ENCODE data around the gene AFF3.

Gene AFF3

GRCh38 chr2:99621774-99622173, 520.6 kb downstream of the AFF3 start:
- Histone ChIP-seq H3K27me3 (ENCODE audit: control insufficient read depth, low read length) (no peaks in the 10 kb centered on the region), H3K4me2 (ENCODE audit: low read length) (no peak overlapping the region), H3K36me3 (ENCODE audit: control insufficient read depth, low read length) (peaks cover 3% of the 10 kb centered on the region; the same call in 1 of the 2 replicates), H3K4me3 (ENCODE audit: low read length) (no peak overlapping the region), H4K20me1 (ENCODE audit: control insufficient read depth, insufficient read depth, low read depth, low read length) (no peaks in the 10 kb centered on the region), H3K9me2 (replicated peaks; ENCODE audit: control insufficient read depth, low read length) (no peaks in the 10 kb centered on the region), H3F3A (ENCODE audit: control insufficient read depth, insufficient read depth) (peaks cover 5% of the 10 kb centered on the region; the same call in 1 of the 2 replicates), H3K79me2 (ENCODE audit: control insufficient read depth, low read length) (no peaks in the 10 kb centered on the region), H3K9me3 (ENCODE audit: control insufficient read depth, insufficient read depth, low read length) (no peaks in the 10 kb centered on the region), H3K27ac (ENCODE audit: low read depth, low read length) (no peak overlapping the region), H3K4me1 (ENCODE audit: control insufficient read depth, low read length) (peaks cover 53% of the 10 kb centered on the region)
- TF ChIP-seq CTCF (IDR thresholded peaks at IDR 0.05; ENCODE audit: low read depth, low read length, poor library complexity, severe bottlenecking) (no peak), EZH2phosphoT487 (IDR thresholded peaks at IDR 0.05; ENCODE audit: borderline replicate concordance, low read length) (no peak)

- Histone ChIP-seq H3K9me2 (replicated peaks; ENCODE audit: control insufficient read depth, low read length) (no peaks in the 10 kb centered on the region), H3K27ac (ENCODE audit: low read depth, low read length) (no peak overlapping the region), H3K27me3 (ENCODE audit: control insufficient read depth, low read length) (no peaks in the 10 kb centered on the region), H3K9me3 (ENCODE audit: control insufficient read depth, insufficient read depth, low read length) (no peaks in the 10 kb centered on the region), H3K4me3 (ENCODE audit: low read length) (no peak overlapping the region), H4K20me1 (ENCODE audit: control insufficient read depth, insufficient read depth, low read depth, low read length) (no peaks in the 10 kb centered on the region), H3K4me2 (ENCODE audit: low read length) (no peak overlapping the region), H3K36me3 (ENCODE audit: control insufficient read depth, low read length) (peaks cover 3% of the 10 kb centered on the region; the same call in 1 of the 2 replicates), H3F3A (ENCODE audit: control insufficient read depth, insufficient read depth) (peaks cover 5% of the 10 kb centered on the region; the same call in 1 of the 2 replicates), H3K4me1 (ENCODE audit: control insufficient read depth, low read length) (peaks cover 46% of the 10 kb centered on the region), H3K79me2 (ENCODE audit: control insufficient read depth, low read length) (no peaks in the 10 kb centered on the region)
- TF ChIP-seq EZH2phosphoT487 (IDR thresholded peaks at IDR 0.05; ENCODE audit: borderline replicate concordance, low read length) (no peak), CTCF (IDR thresholded peaks at IDR 0.05; ENCODE audit: low read depth, low read length, poor library complexity, severe bottlenecking) (no peak)
Measured at GRCh38 chr2:99621106-99621505, 521.3 kb downstream of the AFF3 start.

GRCh38 chr2:99619151-99619550, 523.2 kb downstream of the AFF3 start:
- no peaks in the 10 kb centered on the region for H3K27me3 ChIP-seq (ENCODE audit: control insufficient read depth, low read length)
- no peak overlapping the region for H3K27ac ChIP-seq (ENCODE audit: low read depth, low read length)
- no peak for TF ChIP-seq EZH2phosphoT487 (IDR thresholded peaks at IDR 0.05; ENCODE audit: borderline replicate concordance, low read length)
- no peak for TF ChIP-seq CTCF (IDR thresholded peaks at IDR 0.05; ENCODE audit: low read depth, low read length, poor library complexity, severe bottlenecking)
- no peaks in the 10 kb centered on the region for H3F3A ChIP-seq (ENCODE audit: control insufficient read depth, insufficient read depth)
- peaks cover 3% of the 10 kb centered on the region; the same call in 1 of the 2 replicates for H3K36me3 ChIP-seq (ENCODE audit: control insufficient read depth, low read length)
- H3K9me2 ChIP-seq (replicated peaks; ENCODE audit: control insufficient read depth, low read length), result no peaks in the 10 kb centered on the region
- no peak overlapping the region for H3K4me3 ChIP-seq (ENCODE audit: low read length)
- H3K9me3 ChIP-seq (ENCODE audit: control insufficient read depth, insufficient read depth, low read length), result no peaks in the 10 kb centered on the region
- no peaks in the 10 kb centered on the region for H4K20me1 ChIP-seq (ENCODE audit: control insufficient read depth, insufficient read depth, low read depth, low read length)
- no peaks in the 10 kb centered on the region for H3K79me2 ChIP-seq (ENCODE audit: control insufficient read depth, low read length)
- H3K4me2 ChIP-seq (ENCODE audit: low read length), result no peak overlapping the region
- H3K4me1 ChIP-seq (ENCODE audit: control insufficient read depth, low read length), result peaks cover 43% of the 10 kb centered on the region
